Measurements from ENCODE around the gene SUSD4.

GRCh38 chr1:223332997-223333396 lies 31.0 kb downstream of the SUSD4 start:
- TF ChIP-seq CTCF (IDR thresholded peaks at IDR 0.05), result no peak
- TF ChIP-seq POLR2AphosphoS5 (IDR thresholded peaks at IDR 0.05), result no peak
- TF ChIP-seq POLR2A (IDR thresholded peaks at IDR 0.05; ENCODE audit: low read depth), result no peak
